ENCODE measurements around the gene CR1. TPM values are rescaled to one million over a fixed set of nuclear protein-coding genes. Genes with fewer than 3 reads are reported as not detected.

Gene CR1
- total RNA-seq, 1 donor from 2014 or later = 0.51 TPM

DNA sequence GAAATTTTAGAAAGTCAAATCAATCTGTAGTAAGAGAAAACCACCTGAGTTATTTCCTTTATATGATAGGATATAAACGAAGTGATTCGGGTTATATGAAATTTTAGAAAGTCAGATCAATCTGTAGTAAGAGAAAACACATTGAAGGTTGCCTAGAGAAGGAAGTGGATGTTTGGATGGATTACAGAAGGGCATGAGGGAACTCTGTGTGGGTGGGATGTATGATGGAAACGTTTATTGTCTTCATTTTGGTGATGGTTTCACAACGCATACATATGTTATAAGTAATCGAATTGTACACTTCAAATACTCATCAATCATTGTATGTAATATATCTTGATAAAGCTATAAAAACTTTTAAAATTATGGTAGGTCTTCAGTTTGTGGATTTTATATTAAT, 5.1 kb downstream of the CR1 start:
- DNase-seq (ENCODE audit: low spot score) = no peak
- Mint-ChIP-seq H3K27ac (ENCODE audit: unreplicated experiment) (no peak overlapping the region), H3K4me1 (ENCODE audit: unreplicated experiment) (no peaks in the 10 kb centered on the region), H3K36me3 (ENCODE audit: low read depth, unreplicated experiment) (no peaks in the 10 kb centered on the region), H3K4me3 (ENCODE audit: unreplicated experiment) (no peak overlapping the region), H3K27me3 (ENCODE audit: unreplicated experiment) (peaks cover 7% of the 10 kb centered on the region), H3K9me3 (ENCODE audit: unreplicated experiment) (no peaks in the 10 kb centered on the region)
- TF ChIP-seq, protein P1, sequence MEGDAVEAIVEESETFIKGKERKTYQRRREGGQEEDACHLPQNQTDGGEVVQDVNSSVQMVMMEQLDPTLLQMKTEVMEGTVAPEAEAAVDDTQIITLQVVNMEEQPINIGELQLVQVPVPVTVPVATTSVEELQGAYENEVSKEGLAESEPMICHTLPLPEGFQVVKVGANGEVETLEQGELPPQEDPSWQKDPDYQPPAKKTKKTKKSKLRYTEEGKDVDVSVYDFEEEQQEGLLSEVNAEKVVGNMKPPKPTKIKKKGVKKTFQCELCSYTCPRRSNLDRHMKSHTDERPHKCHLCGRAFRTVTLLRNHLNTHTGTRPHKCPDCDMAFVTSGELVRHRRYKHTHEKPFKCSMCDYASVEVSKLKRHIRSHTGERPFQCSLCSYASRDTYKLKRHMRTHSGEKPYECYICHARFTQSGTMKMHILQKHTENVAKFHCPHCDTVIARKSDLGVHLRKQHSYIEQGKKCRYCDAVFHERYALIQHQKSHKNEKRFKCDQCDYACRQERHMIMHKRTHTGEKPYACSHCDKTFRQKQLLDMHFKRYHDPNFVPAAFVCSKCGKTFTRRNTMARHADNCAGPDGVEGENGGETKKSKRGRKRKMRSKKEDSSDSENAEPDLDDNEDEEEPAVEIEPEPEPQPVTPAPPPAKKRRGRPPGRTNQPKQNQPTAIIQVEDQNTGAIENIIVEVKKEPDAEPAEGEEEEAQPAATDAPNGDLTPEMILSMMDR (IDR thresholded peaks at IDR 0.05; ENCODE audit: unreplicated experiment) = no peak

DNA sequence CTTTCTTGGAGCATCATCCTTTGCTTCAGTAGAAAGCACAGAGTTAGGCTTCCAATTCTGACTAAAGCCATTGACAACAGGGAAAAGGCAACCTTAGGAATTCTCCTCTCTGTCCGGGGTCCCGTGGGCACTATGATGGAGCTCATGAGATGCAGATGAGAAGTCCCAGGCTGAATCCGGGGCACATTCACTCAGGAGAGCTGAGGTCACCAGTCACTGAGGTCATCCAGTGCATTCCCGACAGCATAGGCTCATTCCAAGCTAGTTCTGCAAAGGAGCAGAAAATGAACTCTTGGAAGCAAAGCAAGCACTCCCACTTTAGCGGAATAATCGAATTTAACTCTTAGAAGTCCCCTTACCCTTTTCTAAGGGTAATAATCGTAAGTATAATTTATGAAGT, 6.8 kb downstream of the CR1 start:
- Mint-ChIP-seq H3K9me3 (ENCODE audit: unreplicated experiment) (no peaks in the 10 kb centered on the region), H3K27me3 (ENCODE audit: unreplicated experiment) (peaks cover 3% of the 10 kb centered on the region), H3K4me3 (ENCODE audit: unreplicated experiment) (no peak overlapping the region), H3K36me3 (ENCODE audit: low read depth, unreplicated experiment) (no peaks in the 10 kb centered on the region), H3K4me1 (ENCODE audit: unreplicated experiment) (no peaks in the 10 kb centered on the region), H3K27ac (ENCODE audit: unreplicated experiment) (no peak overlapping the region)
- no peak for DNase-seq (ENCODE audit: low spot score)
- TF ChIP-seq, protein P1 (IDR thresholded peaks at IDR 0.05; ENCODE audit: unreplicated experiment) = no peak

DNA sequence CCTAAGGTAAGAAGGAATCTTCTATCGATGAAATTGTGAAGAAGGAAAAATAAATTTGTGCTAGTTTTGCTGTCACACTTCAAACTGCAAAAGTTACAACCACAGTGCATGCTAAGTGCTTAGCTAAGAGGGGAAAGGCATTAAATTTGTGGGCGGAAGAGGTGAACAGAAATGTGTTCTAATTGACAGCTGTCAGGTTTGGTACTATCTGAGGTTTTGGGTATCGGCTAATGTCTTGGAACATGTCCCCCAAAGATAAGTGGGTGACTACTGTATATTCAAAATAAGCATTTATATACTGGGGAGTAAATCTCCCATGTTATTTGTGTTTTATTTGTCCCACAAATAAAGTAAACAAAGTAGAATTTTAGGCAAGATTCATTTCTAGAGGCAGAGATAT, 8.0 kb downstream of the CR1 start:
- peaks cover 3% of the 10 kb centered on the region for H3K27me3 Mint-ChIP-seq (ENCODE audit: unreplicated experiment)

DNA sequence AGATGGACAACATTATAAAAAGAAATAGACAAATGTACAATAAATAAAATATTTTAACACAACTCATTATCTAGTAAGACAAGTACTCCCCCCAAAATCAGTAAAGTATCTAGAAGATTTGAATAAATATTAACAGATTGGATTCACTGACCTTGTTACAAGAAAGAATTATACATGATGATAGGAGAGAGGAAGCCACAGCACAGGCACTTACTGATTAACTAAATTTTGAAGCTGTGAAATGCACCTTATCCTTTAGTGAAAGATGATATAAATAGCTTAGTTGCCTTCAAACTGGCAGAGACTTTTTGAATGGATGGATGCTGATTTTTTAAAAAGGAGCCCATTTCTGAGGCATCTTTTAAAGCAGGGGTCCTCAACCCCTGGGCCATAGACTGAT, 8.5 kb downstream of the CR1 start:
- no peak overlapping the region for H3K27ac Mint-ChIP-seq (ENCODE audit: unreplicated experiment)
- H3K4me1 Mint-ChIP-seq (ENCODE audit: unreplicated experiment) = no peaks in the 10 kb centered on the region
- peaks cover 3% of the 10 kb centered on the region for H3K27me3 Mint-ChIP-seq (ENCODE audit: unreplicated experiment)
- no peak for DNase-seq (ENCODE audit: low spot score)
- H3K36me3 Mint-ChIP-seq (ENCODE audit: low read depth, unreplicated experiment) = no peaks in the 10 kb centered on the region
- no peak overlapping the region for H3K4me3 Mint-ChIP-seq (ENCODE audit: unreplicated experiment)
- TF ChIP-seq, protein P1 (IDR thresholded peaks at IDR 0.05; ENCODE audit: unreplicated experiment) = no peak
- no peaks in the 10 kb centered on the region for H3K9me3 Mint-ChIP-seq (ENCODE audit: unreplicated experiment)

More for the DNA sequence above, 8.0 kb downstream of the CR1 start:
- no peak overlapping the region for H3K27ac Mint-ChIP-seq (ENCODE audit: unreplicated experiment)
- no peak for DNase-seq (ENCODE audit: low spot score)
- H3K4me3 Mint-ChIP-seq (ENCODE audit: unreplicated experiment) = no peak overlapping the region
- TF ChIP-seq, protein P1 (IDR thresholded peaks at IDR 0.05; ENCODE audit: unreplicated experiment) = no peak
- no peaks in the 10 kb centered on the region for H3K36me3 Mint-ChIP-seq (ENCODE audit: low read depth, unreplicated experiment)
- H3K9me3 Mint-ChIP-seq (ENCODE audit: unreplicated experiment) = no peaks in the 10 kb centered on the region
- H3K4me1 Mint-ChIP-seq (ENCODE audit: unreplicated experiment) = no peaks in the 10 kb centered on the region

DNA sequence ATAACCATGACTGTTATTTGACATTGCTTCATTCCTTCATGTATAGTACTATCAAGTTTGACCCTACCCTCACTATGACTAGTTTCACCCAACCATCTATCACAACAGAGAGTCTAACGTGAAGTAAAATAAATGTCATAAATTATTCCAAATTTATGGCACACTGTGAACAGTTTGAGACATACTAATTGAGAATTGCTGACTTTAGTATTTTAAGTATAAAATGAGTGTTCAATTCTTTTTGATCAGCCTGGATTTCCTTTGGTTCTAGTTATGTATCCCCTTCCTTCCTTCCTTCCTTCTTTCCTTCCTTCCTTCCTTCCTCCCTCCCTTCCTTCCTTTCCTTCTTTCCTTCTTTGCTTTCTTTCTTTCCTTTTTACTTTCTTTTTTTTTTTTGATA, 14.5 kb downstream of the CR1 start:
- no peak for DNase-seq (ENCODE audit: low spot score)
- no peaks in the 10 kb centered on the region for H3K9me3 Mint-ChIP-seq (ENCODE audit: unreplicated experiment)
- no peaks in the 10 kb centered on the region for H3K27me3 Mint-ChIP-seq (ENCODE audit: unreplicated experiment)

More for the DNA sequence above, 14.5 kb downstream of the CR1 start:
- Mint-ChIP-seq H3K4me1 (ENCODE audit: unreplicated experiment) (no peaks in the 10 kb centered on the region), H3K27ac (ENCODE audit: unreplicated experiment) (peak overlapping the region; percentile 15), H3K4me3 (ENCODE audit: unreplicated experiment) (no peak overlapping the region), H3K36me3 (ENCODE audit: low read depth, unreplicated experiment) (no peaks in the 10 kb centered on the region)
- TF ChIP-seq, protein P1 (IDR thresholded peaks at IDR 0.05; ENCODE audit: unreplicated experiment) = no peak

Measured in endothelial cell (in vitro differentiated cells).